Immature natural killer cell (primary cell): ENCODE measurements around the gene APEX1. TPM values are rescaled to one million over a fixed set of nuclear protein-coding genes. Genes with fewer than 3 reads are reported as not detected.
"Not testable (repeated sequence)": the region's sequence is repeated elsewhere in the genome, so short reads cannot be mapped to it uniquely, and the experiment has no call there.

ENCODE experiments used
- DNase-seq, 3 donors: peaks; one replicate each; pipeline ENCODE4 v3.0.0; 2022; ENCODE audit warnings: mixed read lengths in 1 of 3
- H3K27ac Mint-ChIP-seq, 6 donors: one replicate each; pipeline ENCODE4 v1.8.0; 2020; ENCODE audit warnings: mixed read lengths in 6 of 6, mild to moderate bottlenecking in 5 of 6, inconsistent platforms in 4 of 6, moderate library complexity in 3 of 6
- H3K27me3 Mint-ChIP-seq, 3 donors: one replicate each; pipeline ENCODE4 v1.8.0; 2020 to 2021; ENCODE audit warnings: low read depth in 3 of 3, mild to moderate bottlenecking in 3 of 3, mixed read lengths in 3 of 3, moderate library complexity in 3 of 3, inconsistent platforms in 1 of 3
- H3K36me3 Mint-ChIP-seq, 3 donors: one replicate each; pipeline ENCODE4 v1.8.0; 2020; ENCODE audit warnings: mixed read lengths in 3 of 3, inconsistent platforms in 2 of 3, mild to moderate bottlenecking in 2 of 3
- H3K4me1 Mint-ChIP-seq, 2 donors: one replicate each; pipeline ENCODE4 v1.8.0; 2020; ENCODE audit warnings: inconsistent platforms in 2 of 2, mild to moderate bottlenecking in 2 of 2, mixed read lengths in 2 of 2, moderate library complexity in 1 of 2
- H3K4me3 Mint-ChIP-seq, 5 donors: one replicate each; pipeline ENCODE4 v1.8.0; 2020; ENCODE audit warnings: mild to moderate bottlenecking in 5 of 5, mixed read lengths in 5 of 5, inconsistent platforms in 3 of 5, moderate library complexity in 3 of 5
- H3K9me3 Mint-ChIP-seq, 6 donors: one replicate each; pipeline ENCODE4 v1.8.0; 2020; ENCODE audit warnings: mild to moderate bottlenecking in 6 of 6, mixed read lengths in 6 of 6, inconsistent platforms in 4 of 6, moderate library complexity in 3 of 6
- polyA plus RNA-seq, 3 donors: library from polyadenylated mRNA; unstranded; fragments of 300-500 nt; fragmentation: Illumina TruSeq; gene quantifications; one replicate each; pipeline ENCODE4 v1.2.3, GENCODE V29; 2021

The APEX1 gene
- polyA plus RNA-seq, 3 donors from 2014 or later, result 85.6 to 95.6 (median 93.3) TPM

DNA sequence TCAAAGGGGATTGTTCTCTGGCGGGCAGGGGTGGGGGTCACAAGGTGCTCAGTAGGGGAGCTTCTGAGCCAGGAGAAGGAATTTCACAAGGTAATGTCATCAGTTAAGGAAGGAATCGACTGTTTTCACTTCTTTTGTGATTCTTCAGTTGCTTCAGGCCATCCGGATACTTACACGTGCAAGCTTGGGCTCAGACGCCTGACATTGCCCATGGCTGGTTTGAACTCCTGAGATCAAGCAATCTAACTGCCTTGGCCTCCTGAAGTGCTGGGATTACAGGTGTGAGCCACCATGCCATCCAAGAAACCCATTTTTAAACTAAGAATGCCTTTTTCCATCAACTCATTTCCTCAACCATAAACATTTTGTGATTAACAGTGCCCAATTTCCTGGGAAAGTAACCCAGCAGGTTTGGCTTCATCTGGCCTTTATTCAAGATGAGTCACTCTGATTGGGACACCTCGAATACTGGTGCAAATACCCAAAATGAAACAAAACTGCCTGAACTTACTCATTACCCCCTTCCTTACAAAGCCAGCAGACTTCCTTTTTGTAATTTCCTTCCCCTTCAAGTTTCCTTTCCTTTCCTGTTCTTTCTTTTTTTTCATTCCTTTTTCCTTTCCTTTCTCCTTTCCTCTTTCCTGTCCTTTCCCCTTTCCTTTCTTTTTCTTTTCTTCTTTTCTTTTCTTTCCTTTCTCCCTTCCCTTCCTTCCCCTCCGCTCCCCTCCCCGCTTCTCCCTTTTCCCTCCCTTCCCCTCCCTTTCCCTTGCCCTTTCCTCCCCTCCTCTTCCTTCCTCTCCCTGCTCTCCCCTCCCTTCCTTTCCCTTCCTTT is 40.1 kb downstream of the APEX1 start:
- H3K4me3 Mint-ChIP-seq, result no peak overlapping the region
- H3K27ac Mint-ChIP-seq, result no peak overlapping the region
- H3K27me3 Mint-ChIP-seq, result peaks cover 2 to 6% (median 2%) of the 10 kb centered on the region in 3 donors
- no peak for DNase-seq
- no peaks in the 10 kb centered on the region for H3K36me3 Mint-ChIP-seq
- H3K9me3 Mint-ChIP-seq, result no peaks in the 10 kb centered on the region
- H3K4me1 Mint-ChIP-seq, result peaks cover 15 to 24% of the 10 kb centered on the region in 2 donors

DNA sequence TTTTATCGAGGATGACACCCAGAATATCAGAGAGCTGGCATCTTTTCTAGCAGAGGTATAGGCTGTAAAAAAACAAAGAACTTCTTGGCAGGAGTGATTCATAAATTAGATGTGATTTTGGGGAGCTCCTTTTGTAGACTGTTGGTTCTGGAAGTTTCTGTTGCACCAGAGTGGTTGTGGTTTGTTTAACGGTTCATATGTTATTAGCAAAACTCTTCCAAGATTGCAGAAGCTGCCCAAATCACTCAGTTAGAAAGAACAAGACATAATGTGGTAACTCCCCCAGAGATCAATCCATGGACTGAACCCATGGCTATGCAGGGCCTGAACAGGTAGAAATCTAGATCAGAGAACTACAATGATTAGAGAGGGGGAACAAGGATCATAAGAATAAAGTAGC is 43.6 kb downstream of the APEX1 start:
- H3K9me3 Mint-ChIP-seq, result no peaks in the 10 kb centered on the region
- peaks cover 3 to 4% (median 3%) of the 10 kb centered on the region in 3 donors for H3K27me3 Mint-ChIP-seq
- no peak overlapping the region for H3K4me3 Mint-ChIP-seq
- no peaks in the 10 kb centered on the region for H3K4me1 Mint-ChIP-seq
- no peak overlapping the region for H3K27ac Mint-ChIP-seq
- no peak for DNase-seq
- H3K36me3 Mint-ChIP-seq, result no peaks in the 10 kb centered on the region

DNA sequence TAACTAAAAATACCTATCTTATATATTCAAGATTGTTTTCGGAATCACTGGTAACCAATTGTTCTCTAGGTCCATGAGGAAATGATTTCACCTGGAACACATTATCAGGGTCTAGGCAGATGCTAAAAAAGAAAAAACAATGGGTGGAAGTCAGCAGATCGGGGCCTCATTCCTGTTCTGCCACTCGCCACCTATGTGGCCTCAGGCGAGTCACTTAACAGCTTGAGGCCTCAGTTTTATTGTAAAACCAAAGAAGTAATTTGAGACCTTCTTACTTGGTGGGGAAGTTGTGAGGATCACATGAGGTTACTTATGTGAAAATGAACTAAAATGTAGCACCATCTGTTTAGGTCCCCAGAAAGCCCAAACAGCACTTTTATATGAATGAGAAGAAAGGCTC is 44.1 kb downstream of the APEX1 start:
- Mint-ChIP-seq H3K27ac (no peak overlapping the region), H3K36me3 (no peaks in the 10 kb centered on the region), H3K27me3 (peaks cover 3 to 6% (median 5%) of the 10 kb centered on the region in 3 donors), H3K4me1 (no peaks in the 10 kb centered on the region), H3K9me3 (no peaks in the 10 kb centered on the region), H3K4me3 (no peak overlapping the region)
- DNase-seq, result no peak

DNA sequence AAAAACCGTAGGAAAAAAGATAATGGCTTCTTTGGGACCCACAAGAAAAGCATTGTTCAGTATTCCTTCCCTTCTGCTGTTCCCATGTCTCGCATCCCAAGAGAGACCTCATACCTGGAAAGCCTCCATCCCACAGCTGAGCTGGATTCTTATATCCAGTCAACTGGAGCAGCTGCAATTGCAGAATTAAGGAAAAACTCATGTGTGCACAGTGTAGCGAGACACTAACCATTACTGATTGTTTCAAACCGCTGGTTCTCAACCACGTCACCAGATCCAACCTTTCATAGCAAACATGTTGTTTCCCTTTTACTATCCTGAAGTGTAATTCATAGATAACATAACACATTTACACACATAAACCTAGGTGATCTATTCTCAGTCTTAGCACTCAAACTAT is 44.9 kb downstream of the APEX1 start:
- DNase-seq, result no peak
- H3K4me1 Mint-ChIP-seq, result no peaks in the 10 kb centered on the region
- peaks cover 5 to 8% (median 6%) of the 10 kb centered on the region in 3 donors for H3K27me3 Mint-ChIP-seq
- no peaks in the 10 kb centered on the region for H3K9me3 Mint-ChIP-seq
- no peak overlapping the region for H3K4me3 Mint-ChIP-seq
- H3K36me3 Mint-ChIP-seq, result no peaks in the 10 kb centered on the region
- H3K27ac Mint-ChIP-seq, result no peak overlapping the region

DNA sequence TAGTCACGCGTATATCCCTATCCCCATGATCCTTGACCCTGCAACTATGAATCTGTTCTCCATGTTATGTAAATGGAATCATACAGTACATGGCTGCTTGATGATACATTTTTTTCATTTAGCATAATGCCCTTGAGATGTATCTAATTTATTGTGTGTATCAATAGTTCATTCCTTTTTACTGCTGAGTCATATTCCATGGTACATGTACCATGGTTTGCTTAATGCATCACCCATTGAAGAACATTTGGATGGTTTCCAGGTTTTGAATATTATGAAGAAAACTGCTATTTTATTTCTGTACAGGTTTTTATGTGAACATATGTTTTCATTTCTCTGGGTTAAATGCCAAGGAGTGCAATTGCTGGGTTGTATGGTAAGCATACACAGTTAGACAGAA is 46.3 kb downstream of the APEX1 start:
- no peak overlapping the region for H3K27ac Mint-ChIP-seq
- no peaks in the 10 kb centered on the region for H3K9me3 Mint-ChIP-seq
- H3K4me1 Mint-ChIP-seq, result no peaks in the 10 kb centered on the region
- H3K27me3 Mint-ChIP-seq, result peaks cover 3 to 4% (median 4%) of the 10 kb centered on the region in 3 donors
- H3K36me3 Mint-ChIP-seq, result no peaks in the 10 kb centered on the region
- H3K4me3 Mint-ChIP-seq, result no peak overlapping the region
- no peak for DNase-seq

DNA sequence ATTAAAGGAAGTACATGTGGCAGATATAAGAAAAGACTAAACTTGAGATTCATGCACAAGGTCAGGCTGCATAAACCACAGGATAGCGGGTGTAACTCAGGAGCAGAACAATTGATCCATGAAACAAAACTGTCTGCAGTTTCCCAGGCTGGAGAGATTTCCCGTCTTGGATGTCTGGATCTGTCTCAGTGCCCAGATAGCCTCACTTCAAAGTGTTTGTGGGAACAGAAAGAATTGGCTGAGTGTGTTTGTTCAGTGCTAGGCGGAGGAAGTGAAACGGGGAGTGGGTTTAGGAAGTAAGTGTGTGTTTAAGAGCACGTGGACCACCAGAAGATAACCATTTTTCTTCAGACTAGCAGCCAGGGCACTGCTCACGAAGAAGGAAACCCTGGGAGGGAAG is 48.9 kb downstream of the APEX1 start:
- H3K36me3 Mint-ChIP-seq, result no peaks in the 10 kb centered on the region
- DNase-seq, result no peak
- H3K4me3 Mint-ChIP-seq, result no peak overlapping the region
- H3K9me3 Mint-ChIP-seq, result no peaks in the 10 kb centered on the region
- H3K4me1 Mint-ChIP-seq, result no peaks in the 10 kb centered on the region
- peaks cover 3 to 4% (median 4%) of the 10 kb centered on the region in 3 donors for H3K27me3 Mint-ChIP-seq
- H3K27ac Mint-ChIP-seq, result no peak overlapping the region

DNA sequence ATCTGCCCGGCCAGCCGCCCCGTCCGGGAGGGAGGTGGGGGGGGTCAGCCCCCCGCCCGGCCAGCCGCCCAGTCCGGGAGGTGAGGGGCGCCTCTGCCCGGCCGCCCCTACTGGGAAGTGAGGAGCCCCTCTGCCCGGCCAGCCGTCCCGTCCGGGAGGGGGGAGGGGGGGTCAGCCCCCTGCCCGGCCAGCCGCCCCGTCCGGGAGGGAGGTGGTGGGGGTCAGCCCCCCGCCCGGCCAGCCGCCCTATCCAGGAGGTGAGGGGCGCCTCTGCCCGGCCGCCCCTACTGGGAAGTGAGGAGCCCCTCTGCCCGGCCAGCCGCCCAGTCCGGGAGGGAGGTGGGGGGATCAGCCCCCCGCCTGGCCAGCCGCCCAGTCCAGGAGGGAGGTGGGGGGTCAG is 51.2 kb downstream of the APEX1 start:
- not testable (repeated sequence) for H3K9me3 Mint-ChIP-seq, DNase-seq, H3K4me3 Mint-ChIP-seq, H3K36me3 Mint-ChIP-seq, H3K27ac Mint-ChIP-seq, H3K4me1 Mint-ChIP-seq, H3K27me3 Mint-ChIP-seq

- H3K36me3 Mint-ChIP-seq, H3K27ac Mint-ChIP-seq, H3K27me3 Mint-ChIP-seq, H3K9me3 Mint-ChIP-seq, H3K4me3 Mint-ChIP-seq, H3K4me1 Mint-ChIP-seq, DNase-seq: not testable (repeated sequence)
Observed at GRCh38 chr14:20506752-20507151, 51.7 kb downstream of the APEX1 start.

Other genes with a start within 250 kb of the APEX1 start
- gene OR11H6, start 231.5 kb upstream of the APEX1 start, polyA plus RNA-seq, result not detected
- not detected for gene OR11H7, start 226.2 kb upstream of the APEX1 start, polyA plus RNA-seq
- not detected for gene OR11H4, start 215.9 kb upstream of the APEX1 start, polyA plus RNA-seq
- 10 to 100 TPM; 24.3 to 42.4 (median 25.9) TPM for gene TTC5, start 149.3 kb upstream of the APEX1 start, polyA plus RNA-seq
- gene CCNB1IP1, start 121.9 kb upstream of the APEX1 start, polyA plus RNA-seq, result 10 to 100 TPM; 11.0 to 16.2 (median 14.9) TPM
- 10 to 100 TPM in 2 of 3 donors, 1 to 10 TPM in 1; 8.1 to 12.8 (median 10.4) TPM for gene PARP2, start 111.6 kb upstream of the APEX1 start, polyA plus RNA-seq
- gene TEP1, start 41.7 kb upstream of the APEX1 start, polyA plus RNA-seq, result 1 to 10 TPM in 2 of 3 donors, not detected in 1; 4.2 to 8.1 TPM
- under 1 TPM in 1 of 3 donors, not detected in 2; 0.21 TPM for gene KLHL33, start 19.1 kb upstream of the APEX1 start, polyA plus RNA-seq
- 10 to 100 TPM; 40.2 to 49.4 (median 45.5) TPM for gene OSGEP, start 414 bp upstream of the APEX1 start, polyA plus RNA-seq
- gene PIP4P1, start 6.2 kb downstream of the APEX1 start, polyA plus RNA-seq, result 10 to 100 TPM; 17.7 to 29.2 (median 26.2) TPM
- 10 to 100 TPM; 38.8 to 71.6 (median 69.6) TPM for gene PNP, start 14.2 kb downstream of the APEX1 start, polyA plus RNA-seq
- gene RNASE10, start 50.3 kb downstream of the APEX1 start, polyA plus RNA-seq, result not detected
- not detected for gene RNASE9, start 105.8 kb downstream of the APEX1 start, polyA plus RNA-seq
- gene RNASE11, start 132.8 kb downstream of the APEX1 start, polyA plus RNA-seq, result not detected
- gene RNASE12, start 136.2 kb downstream of the APEX1 start, polyA plus RNA-seq, result not detected
- gene OR6S1, start 186.5 kb downstream of the APEX1 start, polyA plus RNA-seq, result not detected
- gene RNASE4, start 229.3 kb downstream of the APEX1 start, polyA plus RNA-seq, result 1 to 10 TPM in 1 of 3 donors, under 1 TPM in 2; 0.50 to 1.6 (median 0.82) TPM
- 1 to 10 TPM in 1 of 3 donors, under 1 TPM in 1, not detected in 1; 0.94 to 2.1 TPM for gene ANG, start 233.5 kb downstream of the APEX1 start, polyA plus RNA-seq